PFSK-1 (cell line): ENCODE data around the gene WDR1.

Source experiments
- POLR2AphosphoS5 ChIP-seq: IDR thresholded peaks from 2 replicates; pipeline ENCODE4 v1.6.1; 2012; ENCODE audit warnings: low read depth, mild to moderate bottlenecking, control low read depth, low read length, moderate library complexity
- SIN3A ChIP-seq: IDR thresholded peaks from 2 replicates; pipeline ENCODE4 v1.6.1; 2012; ENCODE audit warnings: mild to moderate bottlenecking, low read length, moderate library complexity, borderline replicate concordance; ENCODE audit not compliant: insufficient read depth

DNA sequence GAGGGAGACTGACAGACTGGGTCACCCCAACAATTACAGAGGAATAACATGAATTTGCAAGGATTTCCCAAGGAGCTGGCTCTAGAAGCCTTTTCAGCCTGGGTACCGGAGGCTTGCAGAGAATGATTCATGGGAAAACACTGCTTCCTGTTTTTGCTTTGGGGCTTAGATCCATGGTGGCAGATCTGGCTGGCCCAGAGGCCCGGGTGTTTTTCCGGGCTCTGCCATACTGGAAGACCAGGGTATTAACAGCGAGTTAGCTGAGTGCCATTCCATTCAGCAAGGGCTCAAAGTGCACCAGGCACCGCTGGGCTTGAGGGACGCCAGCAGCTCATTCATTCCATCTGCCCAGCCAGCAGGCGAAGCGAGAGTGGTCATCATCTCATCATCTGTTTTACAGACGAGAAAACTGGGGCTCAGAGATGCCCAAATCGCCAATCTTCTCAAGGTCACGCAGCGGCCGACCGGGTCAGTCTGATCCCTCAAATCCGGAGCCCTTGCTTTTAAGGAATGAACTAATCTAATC is 1.3 kb downstream of the WDR1 start:
- TF ChIP-seq POLR2AphosphoS5 (no peak), SIN3A (no peak)
